NB4 (cell line): ENCODE results near the gene SERPINI1.

Experiments
- CTCF ChIP-seq: IDR thresholded peaks from one replicate; pipeline ENCODE4 v1.5.1; 2012; ENCODE audit warnings: low read depth, low read length
- MAX ChIP-seq: IDR thresholded peaks from 2 replicates; pipeline ENCODE4 v1.6.1; 2011; ENCODE audit warnings: low read depth, low read length
- POLR2A ChIP-seq: IDR thresholded peaks from 2 replicates; pipeline ENCODE4 v1.6.1; 2011; ENCODE audit warnings: mild to moderate bottlenecking; ENCODE audit not compliant: insufficient read length; ENCODE audit errors: extremely low read depth

GRCh38 chr3:167870759-167871158, 135.2 kb downstream of the SERPINI1 start:
- TF ChIP-seq POLR2A = no peak
- no peak for TF ChIP-seq MAX
- TF ChIP-seq CTCF = no peak
